HL-60 (cell line): ENCODE measurements around the gene IFITM10.

Source experiments
- GABPA ChIP-seq: IDR thresholded peaks from 2 replicates; pipeline ENCODE4 v1.6.1; 2012; ENCODE audit warnings: low read depth
- POLR2AphosphoS5 ChIP-seq: IDR thresholded peaks from 2 replicates; pipeline ENCODE4 v1.6.1; 2012; ENCODE audit warnings: low read depth
- SPI1 ChIP-seq: IDR thresholded peaks from 2 replicates; pipeline ENCODE4 v1.6.1; 2012; ENCODE audit warnings: low read depth, mild to moderate bottlenecking, borderline replicate concordance
- TF ChIP-seq, protein P1 (sequence below): IDR thresholded peaks from one replicate; pipeline ENCODE4 v1.5.1; 2011; ENCODE audit warnings: low read length, control low read depth, inconsistent platforms; ENCODE audit not compliant: insufficient read depth
- TF ChIP-seq, protein P2 (sequence below): IDR thresholded peaks from 2 replicates; pipeline ENCODE4 v1.6.1; 2012; ENCODE audit warnings: low read depth; ENCODE audit not compliant: insufficient replicate concordance

DNA sequence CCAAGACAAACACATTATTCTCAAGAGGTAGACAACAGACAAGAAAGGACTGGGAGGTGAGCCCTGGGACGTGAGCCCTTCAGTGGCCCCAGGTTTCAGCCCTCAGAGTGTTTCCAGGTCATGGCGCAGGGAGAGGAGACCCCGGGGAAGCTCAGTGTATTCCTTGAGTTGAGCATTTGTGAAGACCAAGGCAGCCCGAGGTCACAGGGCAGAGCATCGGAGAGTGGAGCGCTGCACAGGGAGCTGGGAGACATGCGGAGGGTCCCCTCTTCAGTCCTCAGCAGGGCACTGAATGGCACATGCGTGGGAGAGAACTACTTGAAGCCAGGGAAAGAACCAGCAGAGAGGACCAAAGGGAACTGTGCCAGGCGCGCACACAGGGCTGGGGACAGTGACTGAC lies 41.7 kb downstream of the IFITM10 start:
- TF ChIP-seq, protein P1, sequence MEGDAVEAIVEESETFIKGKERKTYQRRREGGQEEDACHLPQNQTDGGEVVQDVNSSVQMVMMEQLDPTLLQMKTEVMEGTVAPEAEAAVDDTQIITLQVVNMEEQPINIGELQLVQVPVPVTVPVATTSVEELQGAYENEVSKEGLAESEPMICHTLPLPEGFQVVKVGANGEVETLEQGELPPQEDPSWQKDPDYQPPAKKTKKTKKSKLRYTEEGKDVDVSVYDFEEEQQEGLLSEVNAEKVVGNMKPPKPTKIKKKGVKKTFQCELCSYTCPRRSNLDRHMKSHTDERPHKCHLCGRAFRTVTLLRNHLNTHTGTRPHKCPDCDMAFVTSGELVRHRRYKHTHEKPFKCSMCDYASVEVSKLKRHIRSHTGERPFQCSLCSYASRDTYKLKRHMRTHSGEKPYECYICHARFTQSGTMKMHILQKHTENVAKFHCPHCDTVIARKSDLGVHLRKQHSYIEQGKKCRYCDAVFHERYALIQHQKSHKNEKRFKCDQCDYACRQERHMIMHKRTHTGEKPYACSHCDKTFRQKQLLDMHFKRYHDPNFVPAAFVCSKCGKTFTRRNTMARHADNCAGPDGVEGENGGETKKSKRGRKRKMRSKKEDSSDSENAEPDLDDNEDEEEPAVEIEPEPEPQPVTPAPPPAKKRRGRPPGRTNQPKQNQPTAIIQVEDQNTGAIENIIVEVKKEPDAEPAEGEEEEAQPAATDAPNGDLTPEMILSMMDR, result no peak
- TF ChIP-seq, protein P2, sequence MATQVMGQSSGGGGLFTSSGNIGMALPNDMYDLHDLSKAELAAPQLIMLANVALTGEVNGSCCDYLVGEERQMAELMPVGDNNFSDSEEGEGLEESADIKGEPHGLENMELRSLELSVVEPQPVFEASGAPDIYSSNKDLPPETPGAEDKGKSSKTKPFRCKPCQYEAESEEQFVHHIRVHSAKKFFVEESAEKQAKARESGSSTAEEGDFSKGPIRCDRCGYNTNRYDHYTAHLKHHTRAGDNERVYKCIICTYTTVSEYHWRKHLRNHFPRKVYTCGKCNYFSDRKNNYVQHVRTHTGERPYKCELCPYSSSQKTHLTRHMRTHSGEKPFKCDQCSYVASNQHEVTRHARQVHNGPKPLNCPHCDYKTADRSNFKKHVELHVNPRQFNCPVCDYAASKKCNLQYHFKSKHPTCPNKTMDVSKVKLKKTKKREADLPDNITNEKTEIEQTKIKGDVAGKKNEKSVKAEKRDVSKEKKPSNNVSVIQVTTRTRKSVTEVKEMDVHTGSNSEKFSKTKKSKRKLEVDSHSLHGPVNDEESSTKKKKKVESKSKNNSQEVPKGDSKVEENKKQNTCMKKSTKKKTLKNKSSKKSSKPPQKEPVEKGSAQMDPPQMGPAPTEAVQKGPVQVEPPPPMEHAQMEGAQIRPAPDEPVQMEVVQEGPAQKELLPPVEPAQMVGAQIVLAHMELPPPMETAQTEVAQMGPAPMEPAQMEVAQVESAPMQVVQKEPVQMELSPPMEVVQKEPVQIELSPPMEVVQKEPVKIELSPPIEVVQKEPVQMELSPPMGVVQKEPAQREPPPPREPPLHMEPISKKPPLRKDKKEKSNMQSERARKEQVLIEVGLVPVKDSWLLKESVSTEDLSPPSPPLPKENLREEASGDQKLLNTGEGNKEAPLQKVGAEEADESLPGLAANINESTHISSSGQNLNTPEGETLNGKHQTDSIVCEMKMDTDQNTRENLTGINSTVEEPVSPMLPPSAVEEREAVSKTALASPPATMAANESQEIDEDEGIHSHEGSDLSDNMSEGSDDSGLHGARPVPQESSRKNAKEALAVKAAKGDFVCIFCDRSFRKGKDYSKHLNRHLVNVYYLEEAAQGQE, result no peak
- TF ChIP-seq POLR2AphosphoS5 (no peak), SPI1 (no peak), GABPA (no peak)
